ENCODE data around the gene BICRAL.

BICRAL gene

DNA sequence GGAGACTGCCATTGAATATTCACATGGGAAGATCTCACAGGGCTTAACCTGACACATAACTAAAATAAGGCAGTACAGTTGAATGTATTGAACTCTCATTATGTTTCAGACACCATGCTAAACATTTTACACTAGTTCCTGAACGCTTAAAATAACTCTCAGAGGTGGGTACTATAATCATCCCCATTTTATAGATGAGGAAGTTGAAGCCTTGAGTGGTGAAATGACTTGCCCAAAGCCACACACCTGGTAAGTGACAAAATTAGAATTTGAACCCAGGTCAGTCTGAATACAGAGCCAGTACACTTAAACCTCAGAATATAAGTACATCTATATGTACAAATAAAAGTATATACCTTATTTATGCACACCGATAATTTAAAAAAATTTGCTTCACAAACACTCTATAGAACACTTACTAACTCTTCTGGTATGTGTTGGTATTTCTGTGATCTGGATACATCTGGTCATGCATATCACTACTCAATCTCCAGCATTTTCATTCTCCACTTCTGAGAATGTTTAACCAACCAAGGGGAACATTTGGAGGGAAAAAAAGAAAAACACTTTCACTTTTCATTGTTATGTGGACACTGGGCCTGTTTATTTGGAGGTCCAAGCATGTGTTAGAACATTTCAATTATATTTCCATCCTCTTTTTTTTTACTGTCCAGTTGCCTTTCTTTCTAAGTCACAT lies 4.6 kb upstream of the BICRAL start:
- TF ChIP-seq POLR2A (IDR thresholded peaks at IDR 0.05; ENCODE audit: low read length) (no peak), GATA1 (IDR thresholded peaks at IDR 0.05; ENCODE audit: low read depth, low read length) (no peak)
- peak in 1 of 2 experiments; percentile 17 for DNase-seq

DNA sequence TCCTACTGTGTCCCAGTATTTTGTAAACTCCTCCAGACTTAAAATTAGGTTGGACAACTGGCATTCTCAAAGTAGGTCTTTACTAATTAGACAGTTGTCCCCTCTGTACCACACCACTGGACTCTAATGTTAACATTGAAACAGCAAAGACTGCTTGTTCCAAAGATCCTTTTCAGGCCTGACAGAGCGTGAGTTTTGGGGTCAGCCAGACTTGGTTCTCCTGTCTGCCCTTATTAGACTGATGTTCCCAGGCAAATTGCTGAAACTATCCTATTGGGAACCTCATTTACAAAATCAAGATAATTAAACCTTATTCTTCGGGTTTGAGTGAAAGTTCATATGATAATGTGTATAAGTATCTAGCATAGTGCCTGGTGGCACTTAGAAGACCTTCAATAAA lies 3.7 kb upstream of the BICRAL start:
- TF ChIP-seq GATA1 (IDR thresholded peaks at IDR 0.05; ENCODE audit: low read depth, low read length) (no peak), POLR2A (IDR thresholded peaks at IDR 0.05; ENCODE audit: low read length) (no peak)
- no peak for DNase-seq

GRCh38 chr6:42779521-42779920 lies 2.3 kb upstream of the BICRAL start:
- TF ChIP-seq POLR2A (IDR thresholded peaks at IDR 0.05; ENCODE audit: low read length) (no peak), GATA1 (IDR thresholded peaks at IDR 0.05; ENCODE audit: low read depth, low read length) (no peak)
- DNase-seq, result no peak

- peak; percentile 51 to 64 for DNase-seq
- no peak for TF ChIP-seq POLR2A (IDR thresholded peaks at IDR 0.05; ENCODE audit: low read length)
- no peak for TF ChIP-seq GATA1 (IDR thresholded peaks at IDR 0.05; ENCODE audit: low read depth, low read length)
These were observed 381 bp upstream of the BICRAL start for GRCh38 chr6:42781546-42781795.

- TF ChIP-seq GATA1 (IDR thresholded peaks at IDR 0.05; ENCODE audit: low read depth, low read length) (no peak), POLR2A (IDR thresholded peaks at IDR 0.05; ENCODE audit: low read length) (no peak)
- peak; percentile 80 to 87 for DNase-seq
These were observed 881 bp downstream of the BICRAL start for GRCh38 chr6:42782689-42783176.

DNA sequence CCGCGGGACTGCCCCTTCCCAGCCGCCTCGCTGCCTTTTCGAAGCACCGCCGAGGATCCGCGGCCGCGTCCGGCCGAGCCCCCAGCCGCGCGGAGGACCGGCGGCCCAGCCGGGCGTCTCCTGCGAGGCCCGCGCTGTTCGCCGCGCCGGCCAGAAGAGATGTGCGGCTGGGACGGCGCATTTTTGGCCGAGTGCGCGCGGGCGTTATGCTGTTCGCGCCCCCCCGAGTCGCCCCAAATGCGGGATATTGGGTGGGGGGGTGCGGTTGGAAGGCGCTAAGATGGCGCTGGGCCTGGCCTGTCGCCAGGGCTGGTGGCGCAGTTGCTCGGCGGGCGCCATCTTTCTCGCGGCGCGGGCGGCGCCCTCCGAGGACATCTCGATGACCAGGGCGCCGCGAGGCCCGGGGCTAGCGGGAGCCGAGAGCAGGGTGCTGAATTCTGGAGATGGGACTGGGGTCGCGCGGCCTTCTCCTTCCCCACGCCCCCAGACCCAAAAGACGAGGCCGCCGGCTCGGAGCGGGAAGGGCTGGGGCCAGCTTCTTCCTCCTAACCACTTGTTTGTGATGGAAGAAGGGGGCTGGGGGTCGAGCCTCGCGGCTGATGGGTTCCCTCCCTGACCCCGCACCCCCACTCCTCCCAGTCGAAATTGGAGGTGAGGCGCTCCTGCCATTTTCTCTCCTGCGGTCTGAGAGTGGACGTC lies 1.5 kb downstream of the BICRAL start:
- TF ChIP-seq POLR2A (IDR thresholded peaks at IDR 0.05; ENCODE audit: low read length), result peak; percentile 85
- no peak for TF ChIP-seq GATA1 (IDR thresholded peaks at IDR 0.05; ENCODE audit: low read depth, low read length)
- peak; percentile 89 to 94 for DNase-seq

DNA sequence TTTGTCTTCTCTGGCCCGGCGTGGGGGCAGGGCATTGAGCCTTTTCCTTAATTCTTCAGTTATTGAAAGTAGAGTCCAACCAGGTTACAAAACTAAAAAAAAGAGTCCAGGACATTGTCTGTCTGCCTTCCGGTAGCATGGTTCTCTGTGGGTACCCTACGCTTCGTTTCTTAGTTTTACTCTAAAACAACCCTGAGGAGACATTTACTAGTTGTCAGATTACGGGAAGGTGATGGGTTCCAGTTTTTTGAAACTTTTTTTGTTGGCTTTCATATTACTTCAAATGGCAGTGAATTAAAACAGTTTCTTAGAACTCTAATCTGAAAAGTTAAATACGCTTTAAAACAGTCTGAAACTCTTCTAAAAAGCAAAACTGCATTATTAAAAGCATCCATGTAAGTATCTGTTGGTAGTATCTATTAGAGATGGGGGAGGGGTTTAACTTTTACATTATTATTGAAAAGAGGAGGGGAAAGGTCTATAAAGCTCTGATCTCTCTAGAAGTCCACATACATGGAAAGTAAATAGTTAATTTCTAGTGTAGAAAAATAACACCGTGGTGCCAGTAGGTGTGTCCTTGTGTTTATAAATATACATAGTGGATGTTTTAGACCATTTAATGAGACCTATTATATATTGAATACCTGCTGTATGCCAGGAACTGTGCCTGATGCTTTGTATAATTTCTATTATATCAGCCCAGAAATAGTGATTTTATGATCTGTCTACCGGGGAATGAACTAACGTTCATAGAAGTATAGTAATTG lies 2.2 kb downstream of the BICRAL start:
- DNase-seq, result peak in 1 of 2 experiments; percentile 41
- TF ChIP-seq POLR2A (IDR thresholded peaks at IDR 0.05; ENCODE audit: low read length) (no peak), GATA1 (IDR thresholded peaks at IDR 0.05; ENCODE audit: low read depth, low read length) (no peak)

DNA sequence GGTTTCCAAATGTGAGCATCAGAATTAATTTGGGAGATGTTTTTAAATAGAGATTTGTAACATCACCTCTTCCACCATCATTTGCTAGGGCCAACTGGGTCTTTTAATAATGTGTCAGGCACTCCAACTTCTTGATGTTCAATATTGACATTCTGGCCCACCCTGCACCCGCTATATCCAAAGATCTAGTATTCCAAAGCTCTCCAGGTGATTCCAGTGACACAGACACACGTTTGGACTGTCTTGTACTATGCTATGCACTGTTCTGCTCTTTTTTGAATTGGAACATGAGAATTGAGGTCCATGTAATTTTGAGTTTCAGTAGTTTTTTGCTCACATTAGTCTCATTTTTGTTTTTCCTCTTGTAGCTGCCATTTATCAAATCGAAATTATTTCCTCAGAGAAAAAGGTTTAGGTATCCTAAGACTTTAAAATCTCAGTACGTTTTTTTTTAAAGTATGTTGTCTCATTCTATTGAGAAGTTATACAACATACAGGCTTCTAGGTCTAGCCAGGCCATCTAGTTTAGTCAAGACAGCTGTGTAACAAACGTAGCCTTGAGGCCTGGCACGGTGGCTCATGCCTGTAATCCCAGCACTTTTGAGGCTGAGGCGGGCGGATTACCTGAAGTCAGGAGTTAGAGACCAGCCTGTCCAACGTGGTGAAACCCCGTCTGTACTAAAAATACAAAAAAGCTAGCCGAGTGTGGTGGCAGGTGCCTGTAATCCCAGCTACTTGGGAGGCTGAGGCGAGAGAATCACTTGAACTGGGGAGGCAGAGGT lies 3.1 kb downstream of the BICRAL start:
- no peak for DNase-seq
- TF ChIP-seq POLR2A (IDR thresholded peaks at IDR 0.05; ENCODE audit: low read length), result no peak
- TF ChIP-seq GATA1 (IDR thresholded peaks at IDR 0.05; ENCODE audit: low read depth, low read length), result no peak

DNA sequence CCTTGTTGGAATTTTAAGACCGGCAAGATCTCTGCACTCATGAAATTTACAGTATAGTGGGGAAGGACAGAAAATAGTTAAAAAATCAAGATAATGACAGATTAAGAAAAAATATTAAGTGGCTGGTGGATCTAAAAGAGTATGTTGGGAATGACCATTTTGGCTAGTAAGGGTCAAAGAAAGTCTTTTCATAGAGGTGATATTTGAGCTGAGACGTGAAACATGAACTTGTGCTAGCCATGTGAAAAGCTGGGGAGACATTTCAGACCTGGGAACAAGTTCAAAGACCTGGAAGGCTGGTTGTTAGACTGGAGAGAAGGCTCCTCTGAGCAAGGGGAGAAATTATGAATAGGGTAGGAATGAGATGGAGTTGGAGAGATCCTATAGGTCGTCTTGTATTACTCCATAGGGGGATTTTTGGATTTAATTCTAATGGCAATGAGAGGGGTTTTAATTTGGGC lies 4.7 kb downstream of the BICRAL start:
- no peak for DNase-seq
- TF ChIP-seq POLR2A (IDR thresholded peaks at IDR 0.05; ENCODE audit: low read length), result no peak
- no peak for TF ChIP-seq GATA1 (IDR thresholded peaks at IDR 0.05; ENCODE audit: low read depth, low read length)

- no peak for TF ChIP-seq POLR2A (IDR thresholded peaks at IDR 0.05; ENCODE audit: low read length)
- TF ChIP-seq GATA1 (IDR thresholded peaks at IDR 0.05; ENCODE audit: low read depth, low read length), result no peak
- no peak for DNase-seq
These were observed 5.2 kb downstream of the BICRAL start for GRCh38 chr6:42787063-42787472.

GRCh38 chr6:42788671-42789070 lies 6.8 kb downstream of the BICRAL start:
- no peak for DNase-seq
- TF ChIP-seq POLR2A (IDR thresholded peaks at IDR 0.05; ENCODE audit: low read length) (peak; percentile 18), GATA1 (IDR thresholded peaks at IDR 0.05; ENCODE audit: low read depth, low read length) (no peak)

DNA sequence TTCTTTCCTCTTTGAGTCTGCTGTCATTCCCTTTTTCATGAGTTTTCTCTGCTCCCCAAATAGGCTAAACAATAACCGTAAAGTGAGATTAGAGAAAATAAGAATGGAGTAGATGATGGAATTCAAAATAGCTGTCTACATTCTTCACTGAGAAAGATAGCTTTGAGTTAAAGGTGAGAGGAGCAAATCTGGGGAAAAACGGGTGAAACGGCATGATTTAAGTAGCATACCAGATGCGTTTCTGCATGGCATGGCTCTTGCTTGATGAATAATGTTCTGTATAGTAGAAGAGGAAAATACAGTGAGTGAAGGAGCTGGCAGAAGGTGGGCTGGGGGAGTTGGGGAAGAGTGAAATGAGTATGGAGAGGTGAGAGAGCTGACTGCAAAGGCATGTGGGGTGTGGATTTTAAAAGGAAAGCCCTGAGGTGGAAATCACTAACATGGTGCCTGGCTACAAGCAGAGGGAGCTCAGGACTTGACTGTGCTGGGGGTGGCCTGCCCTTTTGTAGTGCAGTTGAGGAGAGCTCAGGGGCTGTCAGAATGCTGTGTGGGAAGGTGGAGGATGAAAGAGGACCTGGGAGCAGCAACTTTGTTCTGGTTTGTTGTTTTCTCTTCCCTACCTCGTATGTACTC lies 8.8 kb downstream of the BICRAL start:
- DNase-seq, result no peak
- TF ChIP-seq POLR2A (IDR thresholded peaks at IDR 0.05; ENCODE audit: low read length) (peak; percentile 6), GATA1 (IDR thresholded peaks at IDR 0.05; ENCODE audit: low read depth, low read length) (no peak)

DNA sequence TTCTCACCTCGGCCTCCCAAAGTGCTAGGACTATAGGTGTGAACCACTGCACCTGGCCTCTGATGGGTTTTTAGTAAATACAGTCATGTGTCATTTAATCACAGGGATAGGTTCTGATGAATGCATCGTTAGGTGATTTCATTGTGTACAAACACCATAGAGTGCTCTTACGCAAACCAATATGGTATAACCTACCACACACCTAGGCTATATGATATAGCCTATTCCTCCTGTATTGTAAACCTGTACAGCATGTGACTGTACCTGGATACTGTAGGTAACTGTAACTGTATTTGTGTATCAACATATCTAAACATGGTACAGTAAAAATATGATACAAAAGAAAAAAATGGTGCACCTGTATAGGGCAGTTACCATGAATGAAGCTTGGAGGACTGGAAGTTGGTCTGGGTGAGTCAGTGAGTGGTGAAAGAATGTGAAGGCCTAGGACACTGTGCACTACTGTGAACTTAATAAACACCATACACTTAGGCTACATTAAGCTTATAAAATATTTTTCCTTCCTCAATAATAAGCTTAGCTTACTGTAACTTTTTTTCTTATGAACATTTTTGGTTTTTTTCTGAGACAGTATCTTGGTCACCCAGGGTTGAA lies 10.0 kb downstream of the BICRAL start:
- TF ChIP-seq GATA1 (IDR thresholded peaks at IDR 0.05; ENCODE audit: low read depth, low read length) (no peak), POLR2A (IDR thresholded peaks at IDR 0.05; ENCODE audit: low read length) (peak; percentile 3)
- DNase-seq, result no peak

All from erythroblast (primary cell).